ENCODE measurements around the gene IGSF21. TPM values are rescaled to one million over a fixed set of nuclear protein-coding genes. Genes with fewer than 3 reads are reported as not detected.
"Not testable (repeated sequence)": the region's sequence is repeated elsewhere in the genome, so short reads cannot be mapped to it uniquely, and the experiment has no call there.

The IGSF21 gene
- polyA plus RNA-seq, 2 of the 4 experiments (the other 2 are of a cell fraction), result not detected

- POLR2A ChIA-PET, result no interaction called here
- FAIRE-seq (no peak), DNase-seq (ENCODE audit: low read depth in 1 of 2, low spot score in 1 of 2) (no peak), ATAC-seq (no peak)
- WGBS (ENCODE audit: missing lambda C conversion rate), result 2% methylated on average over 5 of the region's 5 CpGs
- TF ChIP-seq RCOR1 (IDR thresholded peaks at IDR 0.05; ENCODE audit: low read depth, low read length), result no peak
- no peak for TF ChIP-seq CBX2 (IDR thresholded peaks at IDR 0.05; ENCODE audit: borderline replicate concordance, low read depth)
- TF ChIP-seq RNF2 (IDR thresholded peaks at IDR 0.05; ENCODE audit: borderline replicate concordance, low read depth), result no peak
- no peak for TF ChIP-seq SREBF2 (IDR thresholded peaks at IDR 0.05)
- no peak for TF ChIP-seq SMC3 (IDR thresholded peaks at IDR 0.05)
- TF ChIP-seq, protein P1, sequence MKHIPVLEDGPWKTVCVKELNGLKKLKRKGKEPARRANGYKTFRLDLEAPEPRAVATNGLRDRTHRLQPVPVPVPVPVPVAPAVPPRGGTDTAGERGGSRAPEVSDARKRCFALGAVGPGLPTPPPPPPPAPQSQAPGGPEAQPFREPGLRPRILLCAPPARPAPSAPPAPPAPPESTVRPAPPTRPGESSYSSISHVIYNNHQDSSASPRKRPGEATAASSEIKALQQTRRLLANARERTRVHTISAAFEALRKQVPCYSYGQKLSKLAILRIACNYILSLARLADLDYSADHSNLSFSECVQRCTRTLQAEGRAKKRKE (CRISPR knock-in tag; IDR thresholded peaks at IDR 0.05; ENCODE audit: low read depth), result no peak
- H3K4me1 ChIP-seq, result no peaks in the 10 kb centered on the region
- no peak overlapping the region for H3K27ac ChIP-seq
- CTCF ChIA-PET, result no interaction called here
- H3K9me3 ChIP-seq, result 0 out of 3 replicates have a peak, but pooled peaks cover 4% of the 10 kb centered on the region
- no peak overlapping the region for H3K4me2 ChIP-seq
- no peak overlapping the region for H3K4me3 ChIP-seq
Measured at GRCh38 chr1:18414321-18414720, 306.7 kb downstream of the IGSF21 start.

DNA sequence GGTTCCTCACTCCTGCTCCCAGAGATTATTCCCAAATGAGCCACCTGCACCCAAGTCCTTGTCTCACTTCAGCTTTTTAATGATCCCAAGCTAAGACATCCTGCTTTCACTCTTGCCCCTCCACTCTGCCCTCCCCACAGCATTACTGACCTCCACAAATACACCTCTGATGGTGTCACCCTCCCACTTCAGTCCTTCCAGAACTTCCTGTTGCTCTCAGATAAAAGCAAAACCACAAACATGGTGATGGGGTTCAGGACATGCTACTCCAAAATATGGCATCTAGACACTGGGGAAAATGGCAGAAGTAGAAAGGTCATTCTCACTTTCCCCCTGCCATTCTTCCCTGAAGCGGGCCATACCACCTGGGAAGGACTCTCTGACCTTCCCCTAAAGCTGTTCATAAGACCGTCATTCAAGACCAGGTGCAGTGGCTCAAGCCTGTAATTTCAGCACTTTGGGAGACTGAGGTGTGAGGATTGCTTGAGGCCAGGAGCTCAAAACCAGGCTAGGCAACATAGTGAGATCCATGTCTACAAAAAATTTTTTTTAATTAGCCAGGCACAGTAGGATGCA is 307.4 kb downstream of the IGSF21 start:
- CTCF ChIA-PET, result interaction anchor here (1.1 kb wide), 1 partner anchor 10 kb away, joined by 5 read pairs; no protein-coding TSS in a partner anchor
- ATAC-seq (no peak), DNase-seq (ENCODE audit: low read depth in 1 of 2, low spot score in 1 of 2) (no peak), FAIRE-seq (no peak)
- WGBS (ENCODE audit: missing lambda C conversion rate), result 17% methylated on average over 2 of the region's 2 CpGs
- H3K9me3 ChIP-seq, result 0 out of 3 replicates have a peak, but pooled peaks cover 4% of the 10 kb centered on the region
- POLR2A ChIA-PET, result no interaction called here
- no peaks in the 10 kb centered on the region for H3K4me1 ChIP-seq
- no peak overlapping the region for H3K27ac ChIP-seq
- TF ChIP-seq JUN (IDR thresholded peaks at IDR 0.05) (no peak), ZSCAN20 (CRISPR knock-in tag; IDR thresholded peaks at IDR 0.05) (no peak), RFX5 (IDR thresholded peaks at IDR 0.05) (no peak), JUNB (IDR thresholded peaks at IDR 0.05) (no peak), HEYL (CRISPR knock-in tag; IDR thresholded peaks at IDR 0.05) (no peak), CHD2 (IDR thresholded peaks at IDR 0.05; ENCODE audit: low read length, partially characterized antibody) (no peak), MAZ (IDR thresholded peaks at IDR 0.05; ENCODE audit: borderline replicate concordance, low read depth, low read length) (no peak)
- H3K4me3 ChIP-seq, result no peak overlapping the region
- H3K4me2 ChIP-seq, result no peak overlapping the region

DNA sequence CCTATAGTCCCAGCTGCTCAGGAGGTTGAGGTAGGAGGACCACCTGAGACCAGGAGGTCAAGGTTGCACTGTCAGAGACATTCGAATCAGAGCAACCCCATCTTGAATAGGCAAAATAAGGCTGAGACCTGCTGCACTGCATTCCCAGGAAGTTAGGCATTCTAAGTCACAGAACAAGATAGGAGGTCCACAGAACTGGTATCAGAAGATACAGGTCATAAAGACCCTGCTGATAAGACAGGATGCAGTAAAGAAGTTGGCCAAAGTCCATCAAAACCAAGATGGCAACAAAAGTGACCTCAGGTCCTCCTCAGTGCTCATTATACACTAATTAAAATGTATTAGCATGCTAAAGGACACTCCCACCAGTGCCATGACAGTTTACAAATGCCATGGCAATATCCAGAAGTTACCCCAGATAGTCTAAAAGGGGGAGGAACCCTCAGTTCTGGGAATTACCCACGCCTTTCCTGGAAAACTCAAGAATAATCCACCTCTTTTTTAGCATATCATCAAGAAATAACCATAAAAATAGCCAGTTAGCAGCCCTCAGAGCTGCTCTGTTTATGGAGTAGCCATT is 307.9 kb downstream of the IGSF21 start:
- TF ChIP-seq JUNB (IDR thresholded peaks at IDR 0.05) (no peak), NR3C1 (IDR thresholded peaks at IDR 0.05) (no peak), HEYL (CRISPR knock-in tag; IDR thresholded peaks at IDR 0.05) (no peak), CHD2 (IDR thresholded peaks at IDR 0.05; ENCODE audit: low read length, partially characterized antibody) (no peak), HDAC2 (IDR thresholded peaks at IDR 0.05) (no peak), MAZ (IDR thresholded peaks at IDR 0.05; ENCODE audit: borderline replicate concordance, low read depth, low read length) (no peak), FOSB (CRISPR knock-in tag; IDR thresholded peaks at IDR 0.05) (no peak), RAD21 (conservative IDR thresholded peaks at IDR 0.05 in 1 of 2, IDR thresholded peaks at IDR 0.05 in 1 of 2) (no peak), EP300 (IDR thresholded peaks at IDR 0.05) (no peak), RCOR1 (IDR thresholded peaks at IDR 0.05; ENCODE audit: low read depth, low read length) (no peak), CHD4 (IDR thresholded peaks at IDR 0.05; ENCODE audit: borderline replicate concordance) (no peak), RARB (CRISPR knock-in tag; IDR thresholded peaks at IDR 0.05) (no peak), TFCP2L1 (CRISPR knock-in tag; IDR thresholded peaks at IDR 0.05) (no peak), ZFP36 (IDR thresholded peaks at IDR 0.05; ENCODE audit: borderline replicate concordance, partially characterized antibody) (no peak)
- CTCF ChIA-PET, result interaction anchor here (1.1 kb wide), 1 partner anchor 9 kb away, joined by 5 read pairs; no protein-coding TSS in a partner anchor
- no peak overlapping the region for H3K4me2 ChIP-seq
- POLR2A ChIA-PET, result no interaction called here
- no peak for FAIRE-seq
- no peak for DNase-seq (ENCODE audit: low read depth in 1 of 2, low spot score in 1 of 2)
- 0 out of 3 replicates have a peak, but pooled peaks cover 4% of the 10 kb centered on the region for H3K9me3 ChIP-seq
- H3K4me3 ChIP-seq, result no peak overlapping the region
- H3K27ac ChIP-seq, result no peak overlapping the region
- 3% methylated on average over 2 of the region's 2 CpGs for WGBS (ENCODE audit: missing lambda C conversion rate)
- H3K4me1 ChIP-seq, result no peaks in the 10 kb centered on the region
- ATAC-seq, result no peak

DNA sequence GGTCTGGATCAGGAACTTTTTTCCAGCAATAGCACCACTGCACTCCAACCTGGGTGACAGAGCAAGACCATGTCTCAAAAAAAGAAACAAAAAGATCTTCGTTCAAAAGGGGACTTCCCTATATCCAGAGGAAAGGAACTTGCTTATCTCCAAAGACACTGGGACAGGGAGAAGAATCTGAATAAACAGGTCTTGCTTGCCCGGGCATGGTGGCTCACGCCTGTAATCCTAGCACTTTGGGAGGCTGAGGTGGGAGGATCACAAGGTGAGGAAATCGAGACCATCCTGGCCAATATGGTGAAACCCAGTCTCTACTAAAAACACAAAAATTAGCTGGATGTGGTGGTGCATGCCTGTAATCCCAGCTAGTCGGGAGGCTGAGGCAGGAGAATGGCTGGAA is 308.5 kb downstream of the IGSF21 start:
- H3K4me2 ChIP-seq; CTCF ChIA-PET; H3K4me3 ChIP-seq; H3K27ac ChIP-seq; POLR2A ChIA-PET; ATAC-seq; H3K4me1 ChIP-seq; FAIRE-seq; H3K9me3 ChIP-seq; DNase-seq (ENCODE audit: low read depth in 1 of 2, low spot score in 1 of 2): not testable (repeated sequence)
- WGBS (ENCODE audit: missing lambda C conversion rate), result 23% methylated on average over 5 of the region's 5 CpGs
